GM12878 (cell line): ENCODE results near the gene CHCHD3. TPM values are rescaled to one million over a fixed set of nuclear protein-coding genes. Genes with fewer than 3 reads are reported as not detected.

Source experiments
- ATAC-seq: fragments of 200-7000 bp; cut with Tn5 transposase; 3 replicates; pipeline ENCODE4 v1.9.1; 2020; ENCODE audit warnings: mild to moderate bottlenecking, moderate library complexity
- BruUV-seq: library from RNA; stranded (reverse); fragments of 400-500 nt; replicated peaks from 2 replicates; lab custom pipeline; 2021; lab: Mats Ljungman, UMichigan
- CTCF ChIA-PET: fragments of 300-600 bp; sonication (Branson Sonifier 250); formaldehyde crosslinking; extraction: SDS; loops from one replicate; lab custom pipeline; 2021; ENCODE audit warnings: inconsistent platforms; lab: Yijun Ruan, JAX
- POLR2A ChIA-PET: fragments of 350-600 bp; formaldehyde crosslinking; extraction: SDS; loops from one replicate; lab custom pipeline; 2021; ENCODE audit warnings: inconsistent platforms; lab: Charles Lee
- RAD21 ChIA-PET: fragments of 300-600 bp; sonication (Branson Sonifier 250); formaldehyde crosslinking; loops from one replicate; lab custom pipeline; 2023; ENCODE audit warnings: antibody characterized with exemption; ENCODE audit not compliant: unreplicated experiment; lab: Charles Lee
- SMC1A ChIA-PET: fragments of 300-600 bp; sonication (Branson Sonifier 250); formaldehyde crosslinking; loops from one replicate; lab custom pipeline; 2023; ENCODE audit not compliant: unreplicated experiment, uncharacterized antibody; lab: Charles Lee
- DNase-seq: peaks from one replicate; pipeline ENCODE4 v3.0.0-alpha.2; 2011; ENCODE audit warnings: low read depth, low spot score
- FAIRE-seq: peaks from 3 replicates; lab custom pipeline; 2011; peaks lifted over from hg19 to GRCh38; lab: Jason Lieb, UNC
- H2AFZ ChIP-seq: 2 replicates; pipeline ENCODE4 v1.6.0; 2011; ENCODE audit warnings: low read depth, low read length, control low read depth; ENCODE audit not compliant: control insufficient read depth
- H3K27ac ChIP-seq: 2 replicates; pipeline ENCODE4 v1.5.1; 2011; ENCODE audit warnings: control low read depth; ENCODE audit not compliant: control insufficient read depth, insufficient read depth
- H3K27me3 ChIP-seq, 2 experiments: replicated peaks in 1 of 2; 2 replicates each; pipeline versions ENCODE4 v1.6.0 to v1.6.1; 2011; ENCODE audit warnings: low read length in 1 of 2; ENCODE audit not compliant: control insufficient read depth in 2 of 2, insufficient read depth in 2 of 2
- H3K36me3 ChIP-seq, 2 experiments: 2 replicates each; pipeline ENCODE4 v1.5.1; 2011; ENCODE audit warnings: low read length in 1 of 2; ENCODE audit not compliant: control insufficient read depth in 2 of 2, insufficient read depth in 2 of 2
- H3K4me1 ChIP-seq: 2 replicates; pipeline ENCODE4 v1.6.1; 2011; ENCODE audit warnings: mild to moderate bottlenecking, low read length, moderate library complexity, mixed read lengths; ENCODE audit not compliant: control insufficient read depth, insufficient read depth
- H3K4me2 ChIP-seq: 2 replicates; pipeline ENCODE4 v1.6.0; 2011; ENCODE audit warnings: control low read depth; ENCODE audit not compliant: control insufficient read depth, insufficient read depth
- H3K4me3 ChIP-seq: fragments of 200-600 bp; sonication (generic); 2 replicates; pipeline ENCODE4 v1.5.1; 2016
- H3K79me2 ChIP-seq: 2 replicates; pipeline ENCODE4 v1.6.0; 2011; ENCODE audit warnings: low read length; ENCODE audit not compliant: control insufficient read depth, insufficient read depth
- H3K9ac ChIP-seq: 2 replicates; pipeline ENCODE4 v1.8.0; 2011; ENCODE audit warnings: low read length, control low read depth, mixed read lengths; ENCODE audit not compliant: control insufficient read depth, insufficient read depth
- H3K9me3 ChIP-seq: replicated peaks from 3 replicates; pipeline ENCODE4 v1.5.1; 2011; ENCODE audit warnings: mild to moderate bottlenecking, low read length; ENCODE audit not compliant: control insufficient read depth, insufficient read depth
- H4K20me1 ChIP-seq: 2 replicates; pipeline ENCODE4 v1.6.0; 2011; ENCODE audit not compliant: control insufficient read depth, insufficient read depth
- ATF7 ChIP-seq: fragments of 450-650 bp; IDR thresholded peaks from 2 replicates; pipeline ENCODE4 v1.6.1; 2016; ENCODE audit warnings: low read depth, mild to moderate bottlenecking
- CHD4 ChIP-seq: fragments of 200-600 bp; sonication (generic); IDR thresholded peaks from 2 replicates; pipeline ENCODE4 v1.6.1; 2016; ENCODE audit warnings: mild to moderate bottlenecking
- ETV6 ChIP-seq, 2 experiments: fragments of 450-650 bp in 1 of 2; IDR thresholded peaks in 1 of 2; conservative IDR thresholded peaks in 1 of 2; 2 replicates each; pipeline ENCODE4 v1.6.1; 2014; ENCODE audit warnings: antibody characterized with exemption in 1 of 2, borderline replicate concordance in 1 of 2, low read depth in 1 of 2, mild to moderate bottlenecking in 1 of 2, moderate library complexity in 1 of 2
- EZH2 ChIP-seq: IDR thresholded peaks from 2 replicates; pipeline ENCODE4 v1.6.1; 2012; ENCODE audit warnings: low read depth, mild to moderate bottlenecking, control low read depth, inconsistent platforms, low read length, borderline replicate concordance; ENCODE audit not compliant: control insufficient read depth
- GABPA ChIP-seq: IDR thresholded peaks from 2 replicates; pipeline ENCODE4 v1.6.1; 2014; ENCODE audit warnings: antibody characterized with exemption, low read depth, mild to moderate bottlenecking, inconsistent platforms
- IKZF2 ChIP-seq, 2 experiments: fragments of 450-650 bp; IDR thresholded peaks; 2 replicates each; pipeline ENCODE4 v1.6.1; 2017; ENCODE audit warnings: mild to moderate bottlenecking in 2 of 2, moderate library complexity in 2 of 2
- MEF2A ChIP-seq: IDR thresholded peaks from 2 replicates; pipeline ENCODE4 v1.6.1; 2011; ENCODE audit warnings: low read depth, mild to moderate bottlenecking, low read length, moderate library complexity; ENCODE audit not compliant: insufficient read depth
- MXI1 ChIP-seq: fragments of 150-350 bp; IDR thresholded peaks from 2 replicates; pipeline ENCODE4 v1.6.1; 2011; ENCODE audit warnings: low read depth, mild to moderate bottlenecking, inconsistent platforms, low read length, improper control_type of control experiment
- POLR2AphosphoS5 ChIP-seq: IDR thresholded peaks from 2 replicates; pipeline ENCODE4 v1.6.1; 2011; ENCODE audit warnings: mild to moderate bottlenecking, low read length, inconsistent platforms
- RUNX3 ChIP-seq: IDR thresholded peaks from 2 replicates; pipeline ENCODE4 v1.6.1; 2012; ENCODE audit warnings: low read length, inconsistent platforms
- SPI1 ChIP-seq: IDR thresholded peaks from 2 replicates; pipeline ENCODE4 v1.6.1; 2011; ENCODE audit warnings: low read depth, mild to moderate bottlenecking, low read length, moderate library complexity, borderline replicate concordance; ENCODE audit not compliant: insufficient read depth
- SRF ChIP-seq, 2 experiments: IDR thresholded peaks; 2 replicates each; pipeline ENCODE4 v1.6.1; 2011; ENCODE audit warnings: low read depth in 2 of 2, low read length in 2 of 2, mild to moderate bottlenecking in 1 of 2, moderate library complexity in 1 of 2
- SUPT20H ChIP-seq: IDR thresholded peaks from 2 replicates; pipeline ENCODE4 v1.6.1; 2011; ENCODE audit warnings: low read depth, mild to moderate bottlenecking, low read length, moderate library complexity, borderline replicate concordance; ENCODE audit not compliant: control insufficient read depth
- TARDBP ChIP-seq: IDR thresholded peaks from 2 replicates; pipeline ENCODE4 v1.6.1; 2016; ENCODE audit warnings: borderline replicate concordance
- TCF7 ChIP-seq: IDR thresholded peaks from 2 replicates; pipeline ENCODE4 v1.6.1; 2014; ENCODE audit warnings: antibody characterized with exemption, borderline replicate concordance
- WRNIP1 ChIP-seq: IDR thresholded peaks from 2 replicates; pipeline ENCODE4 v1.6.1; 2011; ENCODE audit warnings: low read depth, low read length, improper control_type of control experiment, borderline replicate concordance
- ZBED1 ChIP-seq: IDR thresholded peaks from 2 replicates; pipeline ENCODE4 v1.6.1; 2016; ENCODE audit warnings: borderline replicate concordance
- ZZZ3 ChIP-seq: IDR thresholded peaks from 2 replicates; pipeline ENCODE4 v1.6.1; 2011; ENCODE audit warnings: low read depth; ENCODE audit not compliant: control insufficient read depth, insufficient read length
- WGBS: methylation state at CpG from one replicate; pipeline ENCODE4 v1.1.6; 2016; ENCODE audit warnings: low lambda C conversion rate; ENCODE audit not compliant: insufficient replicate concordance, insufficient coverage; ENCODE audit errors: missing lambda C conversion rate; 5-methylcytosine and 5-hydroxymethylcytosine counted together
- in situ Hi-C: fragments of 300-500 bp; cut with MboI; formaldehyde crosslinking; loops from 9 replicates; pipeline ENCODE4 v1.14.3; 2018; ENCODE audit warnings: mixed read lengths
- intact Hi-C: fragments of 100-400 bp; cut with micrococcal nuclease; formaldehyde crosslinking; loops from one replicate; pipeline ENCODE4 v1.14.2; 2022; ENCODE audit not compliant: unreplicated experiment
- polyA plus RNA-seq, 11 experiments: library from polyadenylated mRNA; depleted of rRNA in 4 of 11; unstranded in 6 of 11; stranded (reverse) in 5 of 11; fragments of >200 nt; fragmentation: Nextera tagmentation in 4 of 11; fragmentation: Illumina TruSeq in 1 of 11; extraction: Ambion mirVana in 4 of 11; extraction: Trizol in 1 of 11; gene quantifications; 1 replicate in 1 of 11; 2 replicates in 10 of 11; pipeline versions ENCODE4 v1.2.1 to v1.2.3, GENCODE V29; 2011 to 2016; ENCODE audit warnings: inconsistent platforms in 2 of 11, missing spikeins in 2 of 11, low read depth in 1 of 11
- total RNA-seq, 4 experiments: library from RNA; depleted of rRNA in 3 of 4; stranded (reverse); fragments of >200 nt in 3 of 4; fragmentation: Illumina TruSeq in 1 of 4; extraction: Trizol in 1 of 4; gene quantifications; 2 replicates each; pipeline versions ENCODE4 v1.2.1 to v1.2.3, GENCODE V29; 2013 to 2021
- TF ChIP-seq, protein P1 (sequence below): fragments of 450-650 bp; IDR thresholded peaks from 2 replicates; pipeline ENCODE4 v1.6.1; 2014; ENCODE audit warnings: mild to moderate bottlenecking

The CHCHD3 gene
- total and polyA plus RNA-seq, 10 of the 15 experiments (the other 5 are each of a cell fraction or from before 2014, with no cell fraction given): 38.3 to 178 (median 96.2) TPM

DNA sequence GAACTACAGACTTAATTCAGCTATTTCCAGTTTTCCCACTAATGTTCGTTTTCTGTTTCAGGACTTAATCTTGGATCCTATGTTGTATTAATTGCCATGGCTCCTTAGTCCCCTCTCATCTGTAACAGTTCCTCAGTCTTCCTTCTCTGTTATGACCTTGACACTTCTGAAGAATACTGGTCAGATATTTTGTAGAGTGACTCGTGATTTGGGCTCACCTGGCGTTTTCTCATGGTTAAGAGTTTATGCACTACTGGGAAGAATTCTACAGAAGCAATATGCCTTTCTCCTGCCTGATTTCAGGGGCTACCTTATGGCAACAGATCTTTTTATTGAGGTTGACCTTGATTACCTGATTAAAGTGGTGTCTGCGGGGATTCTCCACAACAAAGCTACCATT is 239.4 kb downstream of the CHCHD3 start:
- Histone ChIP-seq H3K9ac (no peak overlapping the region), H3K9me3 (no peaks in the 10 kb centered on the region), H4K20me1 (no peaks in the 10 kb centered on the region), H3K4me2 (no peak overlapping the region), H3K27ac (no peak overlapping the region), H3K79me2 (no peaks in the 10 kb centered on the region), H3K27me3 (no peaks in the 10 kb centered on the region), H3K4me3 (no peak overlapping the region), H3K4me1 (no peaks in the 10 kb centered on the region), H2AFZ (no peak overlapping the region), H3K36me3 (no peaks in the 10 kb centered on the region)
- 99% methylated on average over 4 of the region's 4 CpGs for WGBS
- ChIA-PET RAD21 (no interaction called here), SMC1A (no interaction called here), CTCF (no interaction called here), POLR2A (no interaction called here)
- no TSS peak for BruUV-seq
- DNase-seq (no peak), ATAC-seq (no peak), FAIRE-seq (no peak)
- intact Hi-C loops (no loop called here), in situ Hi-C loops (no loop called here)
- TF ChIP-seq WRNIP1 (no peak), MXI1 (no peak), ZBED1 (no peak), RUNX3 (no peak), SRF (IDR thresholded peaks at IDR 0.05; ENCODE audit: low read depth in 2 of 2, low read length in 2 of 2) (no peak)

GRCh38 chr7:132840199-132840598 is 241.7 kb downstream of the CHCHD3 start:
- Histone ChIP-seq H3K9me3 (no peaks in the 10 kb centered on the region), H3K4me2 (no peak overlapping the region), H3K27ac (no peak overlapping the region), H3K79me2 (no peaks in the 10 kb centered on the region), H3K4me3 (no peak overlapping the region), H2AFZ (no peak overlapping the region), H4K20me1 (no peaks in the 10 kb centered on the region), H3K36me3 (peaks cover 0 to 4% of the 10 kb centered on the region in 2 experiments; a peak in 2 of 4 replicates), H3K9ac (no peak overlapping the region), H3K27me3 (no peaks in the 10 kb centered on the region), H3K4me1 (no peaks in the 10 kb centered on the region)
- in situ Hi-C loops: no loop called here
- FAIRE-seq (no peak), ATAC-seq (no peak), DNase-seq (no peak)
- CTCF ChIA-PET: no interaction called here
- no TSS peak for BruUV-seq
- SMC1A ChIA-PET: interaction anchor here (1.2 kb wide), 1 partner anchor 12 kb away, joined by 3 read pairs; no protein-coding TSS in a partner anchor
- WGBS: 67% methylated on average over 1 of the region's 1 CpG
- POLR2A ChIA-PET: no interaction called here
- RAD21 ChIA-PET: no interaction called here
- intact Hi-C loops: no loop called here
- TF ChIP-seq IKZF2 (IDR thresholded peaks at IDR 0.05) (no peak), POLR2AphosphoS5 (no peak), SUPT20H (no peak), TARDBP (no peak), MEF2A (no peak), GABPA (no peak), SPI1 (no peak), CHD4 (no peak), ATF7 (no peak), EZH2 (no peak), WRNIP1 (no peak), ETV6 (conservative IDR thresholded peaks at IDR 0.05 in 1 of 2, IDR thresholded peaks at IDR 0.05 in 1 of 2; ENCODE audit: borderline replicate concordance in 1 of 2, low read depth in 1 of 2) (no peak), TCF7 (no peak), ZZZ3 (no peak)
- TF ChIP-seq, protein P1, sequence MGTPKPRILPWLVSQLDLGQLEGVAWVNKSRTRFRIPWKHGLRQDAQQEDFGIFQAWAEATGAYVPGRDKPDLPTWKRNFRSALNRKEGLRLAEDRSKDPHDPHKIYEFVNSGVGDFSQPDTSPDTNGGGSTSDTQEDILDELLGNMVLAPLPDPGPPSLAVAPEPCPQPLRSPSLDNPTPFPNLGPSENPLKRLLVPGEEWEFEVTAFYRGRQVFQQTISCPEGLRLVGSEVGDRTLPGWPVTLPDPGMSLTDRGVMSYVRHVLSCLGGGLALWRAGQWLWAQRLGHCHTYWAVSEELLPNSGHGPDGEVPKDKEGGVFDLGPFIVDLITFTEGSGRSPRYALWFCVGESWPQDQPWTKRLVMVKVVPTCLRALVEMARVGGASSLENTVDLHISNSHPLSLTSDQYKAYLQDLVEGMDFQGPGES: no peak
